ENCODE measurements around the gene NCKAP5. TPM values are rescaled to one million over a fixed set of nuclear protein-coding genes. Genes with fewer than 3 reads are reported as not detected.

NCKAP5 gene
- total and polyA plus RNA-seq, 10 donors, result 0.39 to 6.0 (median 3.3) TPM

GRCh38 chr2:133296401-133296800 is 271.9 kb downstream of the NCKAP5 start:
- Histone ChIP-seq H3K4me3 (no peak overlapping the region), H3K9me3 (peaks cover 0 to 3% (median 0%) of the 10 kb centered on the region in 8 donors), H3K27me3 (replicated peaks in 1 of 7) (no peaks in the 10 kb centered on the region), H3K4me1 (no peaks in the 10 kb centered on the region), H3K36me3 (no peaks in the 10 kb centered on the region), H3K27ac (no peak overlapping the region)
- intact Hi-C loops (cut with DNase I; ENCODE audit: low total_unique reads), result no loop called here
- no peak for DNase-seq
- TF ChIP-seq POLR2AphosphoS5 (IDR thresholded peaks at IDR 0.05) (no peak), CTCF (IDR thresholded peaks at IDR 0.05 in 8 of 11, conservative IDR thresholded peaks at IDR 0.05 in 3 of 11) (no peak), POLR2A (IDR thresholded peaks at IDR 0.05) (no peak)

GRCh38 chr2:133293544-133294353 is 274.5 kb downstream of the NCKAP5 start:
- intact Hi-C loops (cut with DNase I; ENCODE audit: low total_unique reads), result no loop called here
- TF ChIP-seq POLR2A (IDR thresholded peaks at IDR 0.05) (no peak), POLR2AphosphoS5 (IDR thresholded peaks at IDR 0.05) (no peak), CTCF (IDR thresholded peaks at IDR 0.05 in 8 of 11, conservative IDR thresholded peaks at IDR 0.05 in 3 of 11) (no peak)
- no peak overlapping the region for H3K27ac ChIP-seq
- DNase-seq, result no peak
- 60 to 74% (median 63%) methylated on average over 7 of the region's 7 CpGs for WGBS, 5 donors
- no peaks in the 10 kb centered on the region for H3K27me3 ChIP-seq (replicated peaks in 1 of 7)
- no peaks in the 10 kb centered on the region for H3K4me1 ChIP-seq
- no peaks in the 10 kb centered on the region for H3K9me3 ChIP-seq
- H3K36me3 ChIP-seq, result no peaks in the 10 kb centered on the region
- H3K4me3 ChIP-seq, result no peak overlapping the region

- Histone ChIP-seq H3K4me3 (no peak overlapping the region), H3K36me3 (no peaks in the 10 kb centered on the region), H3K9me3 (no peaks in the 10 kb centered on the region), H3K27me3 (replicated peaks in 1 of 7) (no peaks in the 10 kb centered on the region), H3K4me1 (no peaks in the 10 kb centered on the region), H3K27ac (no peak overlapping the region)
- WGBS, 5 donors, result 66 to 82% (median 76%) methylated on average over 2 of the region's 2 CpGs
- DNase-seq, result no peak
- TF ChIP-seq CTCF (IDR thresholded peaks at IDR 0.05 in 8 of 11, conservative IDR thresholded peaks at IDR 0.05 in 3 of 11) (no peak), POLR2AphosphoS5 (IDR thresholded peaks at IDR 0.05) (no peak), POLR2A (IDR thresholded peaks at IDR 0.05) (no peak)
- intact Hi-C loops (cut with DNase I; ENCODE audit: low total_unique reads), result no loop called here
Measured at GRCh38 chr2:133292259-133292658, 276.0 kb downstream of the NCKAP5 start.

- Histone ChIP-seq H3K4me3 (no peak overlapping the region), H3K27me3 (replicated peaks in 1 of 7) (no peaks in the 10 kb centered on the region)
Measured at GRCh38 chr2:133287709-133288108, 280.6 kb downstream of the NCKAP5 start.

More at GRCh38 chr2:133287709-133288108, 280.6 kb downstream of the NCKAP5 start:
- H3K27ac ChIP-seq, result no peak overlapping the region
- no peaks in the 10 kb centered on the region for H3K4me1 ChIP-seq
- WGBS, 5 donors, result 47 to 95% (median 67%) methylated on average over 2 of the region's 2 CpGs
- no peak for DNase-seq
- intact Hi-C loops (cut with DNase I; ENCODE audit: low total_unique reads), result no loop called here
- no peaks in the 10 kb centered on the region for H3K9me3 ChIP-seq
- H3K36me3 ChIP-seq, result no peaks in the 10 kb centered on the region
- TF ChIP-seq CTCF (IDR thresholded peaks at IDR 0.05 in 8 of 11, conservative IDR thresholded peaks at IDR 0.05 in 3 of 11), result no peak
- no peak for TF ChIP-seq POLR2A (IDR thresholded peaks at IDR 0.05)
- TF ChIP-seq POLR2AphosphoS5 (IDR thresholded peaks at IDR 0.05), result no peak

Data from spleen (tissue), 11 donors.